SK-N-MC (cell line): ENCODE results near the gene PRKG1.

ENCODE experiments used
- EZH2 ChIP-seq: fragments of 200-600 bp; sonication (generic); IDR thresholded peaks from one replicate; pipeline ENCODE4 v1.6.1; 2017; ENCODE audit warnings: antibody characterized with exemption
- FOXP2 ChIP-seq: optimal IDR thresholded peaks from 2 replicates; pipeline ENCODE3; 2011; ENCODE audit warnings: mild to moderate bottlenecking, moderate library complexity; ENCODE audit not compliant: insufficient read depth; ENCODE audit errors: extremely low read length, control extremely low read depth
- POLR2AphosphoS5 ChIP-seq: IDR thresholded peaks from 2 replicates; pipeline ENCODE4 v1.6.1; 2012; ENCODE audit warnings: mild to moderate bottlenecking, low read depth, low read length, borderline replicate concordance

- TF ChIP-seq POLR2AphosphoS5 (no peak), FOXP2 (no peak), EZH2 (no peak)
Measured at GRCh38 chr10:51808187-51808586, 733.9 kb downstream of the PRKG1 start.
